HL-60 (cell line): ENCODE data around the gene TRIP13.

Experiments
- CTCF ChIP-seq: IDR thresholded peaks from one replicate; pipeline ENCODE4 v1.5.1; 2011; ENCODE audit warnings: low read length, control low read depth, inconsistent platforms; ENCODE audit not compliant: insufficient read depth
- POLR2AphosphoS5 ChIP-seq: IDR thresholded peaks from 2 replicates; pipeline ENCODE4 v1.6.1; 2012; ENCODE audit warnings: low read depth
- REST ChIP-seq: IDR thresholded peaks from 2 replicates; pipeline ENCODE4 v1.6.1; 2012; ENCODE audit warnings: low read depth; ENCODE audit not compliant: insufficient replicate concordance

GRCh38 chr5:936149-937144, 43.8 kb downstream of the TRIP13 start:
- TF ChIP-seq CTCF, result no peak
- no peak for TF ChIP-seq REST
- no peak for TF ChIP-seq POLR2AphosphoS5
